ENCODE measurements around the gene DCC. TPM values are rescaled to one million over a fixed set of nuclear protein-coding genes. Genes with fewer than 3 reads are reported as not detected.

Gene DCC
- total and polyA plus RNA-seq, 2 donors (not counting 1 experiment from before 2014, with no cell fraction given), result not detected

DNA sequence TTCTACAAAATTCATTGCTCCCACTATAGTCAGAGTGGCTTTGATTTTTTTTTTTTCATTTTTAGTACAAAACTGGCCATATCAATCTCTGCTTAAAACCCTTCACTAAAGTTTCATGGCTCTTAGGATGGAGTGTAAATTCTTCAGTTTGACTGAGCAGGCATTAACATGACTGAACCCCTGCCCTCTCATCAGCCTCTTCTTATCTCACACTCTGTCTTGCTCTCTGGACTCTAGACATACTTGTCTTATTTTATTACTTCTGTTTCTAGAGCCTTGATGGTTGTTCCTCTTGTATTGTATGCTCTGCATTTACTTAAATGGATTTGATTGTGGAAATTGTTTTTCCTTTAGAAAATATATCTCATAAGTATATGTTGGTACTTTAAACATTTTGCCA, 272.4 kb downstream of the DCC start:
- Histone ChIP-seq H3K27ac (ENCODE audit: low read length in 2 of 2) (no peak overlapping the region), H3K4me1 (ENCODE audit: control insufficient read depth in 2 of 2, insufficient read depth in 2 of 2, low read length in 2 of 2) (no peaks in the 10 kb centered on the region), H3K36me3 (replicated peaks in 1 of 2; ENCODE audit: control extremely low read depth in 1 of 2, control insufficient read depth in 1 of 2, extremely low read depth in 1 of 2, insufficient read depth in 2 of 2, low read length in 1 of 2) (no peaks in the 10 kb centered on the region), H3K9ac (ENCODE audit: low read length) (no peak overlapping the region), H4K20me1 (ENCODE audit: control insufficient read depth, insufficient read depth, low read length, poor library complexity, severe bottlenecking) (no peaks in the 10 kb centered on the region), H3K4me3 (ENCODE audit: control extremely low read depth in 1 of 5, extremely low read depth in 1 of 5, insufficient read depth in 1 of 5, low read depth in 2 of 5, low read length in 4 of 5) (no peak overlapping the region), H3K79me2 (ENCODE audit: control insufficient read depth, insufficient read depth, low read length) (no peaks in the 10 kb centered on the region), H3K4me2 (replicated peaks; ENCODE audit: low read depth, low read length, poor library complexity, severe bottlenecking) (no peak overlapping the region), H2AFZ (ENCODE audit: insufficient read depth, low read depth, low read length, poor library complexity, severe bottlenecking) (no peak overlapping the region), H3K27me3 (replicated peaks in 1 of 4; ENCODE audit: control extremely low read depth in 1 of 4, control insufficient read depth in 3 of 4, insufficient read depth in 4 of 4, low read length in 3 of 4) (no peaks in the 10 kb centered on the region), H3K9me3 (ENCODE audit: control extremely low read depth in 1 of 3, control insufficient read depth in 2 of 3, insufficient read depth in 1 of 3, low read length in 2 of 3) (peaks cover 0 to 3% (median 0%) of the 10 kb centered on the region in 3 donors)
- no peak for ATAC-seq (ENCODE audit: low read depth)
- no peaks in the 10 kb centered on the region for H3K27me3 Mint-ChIP-seq
- ChIA-PET CTCF (no interaction called here), POLR2A (no interaction called here)
- no peak overlapping the region for H3K27ac Mint-ChIP-seq
- DNase-seq, result no peak
- intact Hi-C loops (cut with micrococcal nuclease), result no loop called here
- H3K9me3 Mint-ChIP-seq (ENCODE audit: insufficient read depth), result no peaks in the 10 kb centered on the region
- TF ChIP-seq CTCF (IDR thresholded peaks at IDR 0.05) (no peak), EZH2 (IDR thresholded peaks at IDR 0.05; ENCODE audit: borderline replicate concordance, insufficient read depth, low read depth, low read length, poor library complexity, severe bottlenecking) (no peak)
- no peak overlapping the region for H3K4me3 Mint-ChIP-seq
- H3K4me1 Mint-ChIP-seq, result no peaks in the 10 kb centered on the region

DNA sequence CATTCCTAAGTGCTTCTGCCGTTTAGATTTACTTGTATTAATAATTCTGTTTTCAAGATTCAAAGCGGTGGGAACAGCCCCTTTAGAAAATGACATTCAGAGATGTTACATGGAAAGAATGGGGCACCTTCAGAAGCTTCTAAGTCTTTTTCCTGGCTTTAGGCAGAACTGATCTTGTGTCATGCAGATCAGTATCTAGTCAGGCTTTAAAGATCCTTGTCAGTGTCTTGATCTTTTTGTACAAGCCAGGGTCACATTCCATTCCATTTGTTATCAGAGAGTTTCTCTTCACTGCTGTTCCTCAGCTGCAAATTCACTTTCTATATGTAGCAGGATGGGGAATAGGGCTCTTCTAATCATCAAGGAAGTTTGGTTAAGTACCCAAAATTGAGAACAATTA, 275.3 kb downstream of the DCC start:
- ATAC-seq (ENCODE audit: low read depth) (no peak), DNase-seq (no peak)
- no peaks in the 10 kb centered on the region for H3K79me2 ChIP-seq (ENCODE audit: control insufficient read depth, insufficient read depth, low read length)
- H3K36me3 ChIP-seq (replicated peaks in 1 of 2; ENCODE audit: control extremely low read depth in 1 of 2, control insufficient read depth in 1 of 2, extremely low read depth in 1 of 2, insufficient read depth in 2 of 2, low read length in 1 of 2), result no peaks in the 10 kb centered on the region
- peaks cover 0 to 3% (median 0%) of the 10 kb centered on the region in 3 donors for H3K9me3 ChIP-seq (ENCODE audit: control extremely low read depth in 1 of 3, control insufficient read depth in 2 of 3, insufficient read depth in 1 of 3, low read length in 2 of 3)
- intact Hi-C loops (cut with micrococcal nuclease), result no loop called here
- H3K9me3 Mint-ChIP-seq (ENCODE audit: insufficient read depth), result no peaks in the 10 kb centered on the region
- no peak for TF ChIP-seq CTCF (IDR thresholded peaks at IDR 0.05)
- TF ChIP-seq EZH2 (IDR thresholded peaks at IDR 0.05; ENCODE audit: borderline replicate concordance, insufficient read depth, low read depth, low read length, poor library complexity, severe bottlenecking), result no peak
- no peak overlapping the region for H3K27ac Mint-ChIP-seq
- no peaks in the 10 kb centered on the region for H3K4me1 Mint-ChIP-seq
- no peaks in the 10 kb centered on the region for H3K27me3 Mint-ChIP-seq
- H3K4me3 Mint-ChIP-seq, result no peak overlapping the region
- CTCF ChIA-PET, result no interaction called here
- H3K4me3 ChIP-seq (ENCODE audit: control extremely low read depth in 1 of 5, extremely low read depth in 1 of 5, insufficient read depth in 1 of 5, low read depth in 2 of 5, low read length in 4 of 5), result no peak overlapping the region
- H3K27me3 ChIP-seq (replicated peaks in 1 of 4; ENCODE audit: control extremely low read depth in 1 of 4, control insufficient read depth in 3 of 4, insufficient read depth in 4 of 4, low read length in 3 of 4), result no peaks in the 10 kb centered on the region
- POLR2A ChIA-PET, result no interaction called here
- no peak overlapping the region for H3K4me2 ChIP-seq (replicated peaks; ENCODE audit: low read depth, low read length, poor library complexity, severe bottlenecking)
- no peaks in the 10 kb centered on the region for H3K4me1 ChIP-seq (ENCODE audit: control insufficient read depth in 2 of 2, insufficient read depth in 2 of 2, low read length in 2 of 2)
- H3K9ac ChIP-seq (ENCODE audit: low read length), result no peak overlapping the region
- no peaks in the 10 kb centered on the region for H4K20me1 ChIP-seq (ENCODE audit: control insufficient read depth, insufficient read depth, low read length, poor library complexity, severe bottlenecking)
- H3K27ac ChIP-seq (ENCODE audit: low read length in 2 of 2), result no peak overlapping the region
- 100% methylated on average over 1 of the region's 2 CpGs for WGBS (ENCODE audit: insufficient coverage)
- H2AFZ ChIP-seq (ENCODE audit: insufficient read depth, low read depth, low read length, poor library complexity, severe bottlenecking), result no peak overlapping the region

Measured in B cell (primary cell).